K562 (cell line): ENCODE measurements around the gene GXYLT2. TPM values are rescaled to one million over a fixed set of nuclear protein-coding genes. Genes with fewer than 3 reads are reported as not detected.

Experiments
- ATAC-seq: fragments of 200-7000 bp; cut with Tn5 transposase; 3 replicates; pipeline ENCODE4 v1.9.1; 2020; ENCODE audit warnings: moderate library complexity
- BruUV-seq: library from RNA; stranded (reverse); fragments of 400-500 nt; replicated peaks from 2 replicates; lab custom pipeline; 2021; lab: Mats Ljungman, UMichigan
- CTCF ChIA-PET: fragments of 300-600 bp; formaldehyde crosslinking; extraction: SDS; loops from one replicate; lab custom pipeline; 2021; ENCODE audit warnings: low intra/inter-chr PET ratio; lab: Yijun Ruan, JAX
- POLR2A ChIA-PET: fragments of 300-600, 350-650 bp; sonication (Branson Sonifier 250); formaldehyde crosslinking; extraction: SDS; loops from one replicate; lab custom pipeline; 2021; ENCODE audit warnings: antibody characterized with exemption, inconsistent platforms; lab: Yijun Ruan, JAX
- DNase-seq, 4 experiments: peaks; one replicate each; pipeline versions ENCODE4 v3.0.0 to v3.0.0-alpha.2; 2011 to 2018; ENCODE audit warnings: low spot score in 3 of 4, mixed read lengths in 3 of 4; ENCODE audit errors: extremely low read depth in 1 of 4
- FAIRE-seq: peaks from 2 replicates; lab custom pipeline; 2011; peaks lifted over from hg19 to GRCh38; lab: Jason Lieb, UNC
- H2AFZ ChIP-seq: 2 replicates; pipeline ENCODE4 v1.6.0; 2011; ENCODE audit warnings: low read depth, low read length, control low read depth, inconsistent platforms
- H3K27ac ChIP-seq: fragments of 200-600 bp; 3 replicates; pipeline ENCODE4 v1.8.0; 2011; ENCODE audit warnings: low read depth, mild to moderate bottlenecking, control low read depth, inconsistent platforms, low read length, moderate library complexity, mixed read lengths; ENCODE audit errors: extremely low read depth
- H3K27me3 ChIP-seq, 2 experiments: fragments of 300-600 bp in 1 of 2; 2 replicates in 1 of 2; 3 replicates in 1 of 2; pipeline versions ENCODE4 v1.6.0 to v1.8.0; 2011; ENCODE audit warnings: inconsistent platforms in 2 of 2, low read length in 2 of 2, mild to moderate bottlenecking in 1 of 2, mixed read lengths in 1 of 2, moderate library complexity in 1 of 2; ENCODE audit not compliant: control insufficient read depth in 2 of 2, insufficient read depth in 2 of 2
- H3K36me3 ChIP-seq: fragments of 300-600 bp; 3 replicates; pipeline ENCODE4 v1.8.0; 2011; ENCODE audit warnings: mild to moderate bottlenecking, low read length, inconsistent platforms; ENCODE audit not compliant: control insufficient read depth, insufficient read depth
- H3K4me1 ChIP-seq, 2 experiments: fragments of 200-600 bp in 1 of 2; replicated peaks in 1 of 2; 2 replicates in 1 of 2; 3 replicates in 1 of 2; pipeline versions ENCODE4 v1.5.1 to v1.8.0; 2011; ENCODE audit warnings: inconsistent platforms in 2 of 2, low read length in 2 of 2, mild to moderate bottlenecking in 1 of 2, mixed read lengths in 1 of 2, moderate library complexity in 1 of 2; ENCODE audit not compliant: control insufficient read depth in 2 of 2, insufficient read depth in 2 of 2
- H3K4me2 ChIP-seq: 2 replicates; pipeline ENCODE4 v1.6.1; 2011; ENCODE audit warnings: low read length, control low read depth, inconsistent platforms, mixed read lengths; ENCODE audit not compliant: insufficient read depth
- H3K4me3 ChIP-seq: fragments of 200-600 bp; sonication (generic), shearing (Covaris generic); 2 replicates; pipeline ENCODE4 v1.5.1; 2016; ENCODE audit warnings: control low read depth, inconsistent platforms
- H3K79me2 ChIP-seq: fragments of 200-600 bp; 3 replicates; pipeline ENCODE4 v1.8.0; 2011; ENCODE audit warnings: low read length, inconsistent platforms; ENCODE audit not compliant: control insufficient read depth, insufficient read depth
- H3K9ac ChIP-seq, 2 experiments: 2 replicates each; pipeline versions ENCODE4 v1.6.0 to v1.6.1; 2011; ENCODE audit warnings: low read depth in 2 of 2, low read length in 2 of 2, control low read depth in 1 of 2, inconsistent platforms in 1 of 2, mild to moderate bottlenecking in 1 of 2, mixed read lengths in 1 of 2; ENCODE audit not compliant: insufficient read depth in 1 of 2
- H3K9me1 ChIP-seq: one replicate; pipeline ENCODE4 v1.6.0; 2011; ENCODE audit warnings: inconsistent platforms, mild to moderate bottlenecking, low read length, moderate library complexity; ENCODE audit not compliant: control insufficient read depth, insufficient read depth
- H3K9me3 ChIP-seq: replicated peaks from 2 replicates; pipeline ENCODE4 v1.5.1; 2011; ENCODE audit warnings: low read depth, low read length, inconsistent platforms; ENCODE audit not compliant: control insufficient read depth, insufficient read depth
- H4K20me1 ChIP-seq: replicated peaks from 2 replicates; pipeline ENCODE4 v1.6.1; 2011; ENCODE audit warnings: low read length, inconsistent platforms, mixed read lengths; ENCODE audit not compliant: control insufficient read depth, insufficient read depth
- CEBPB ChIP-seq: fragments of 450-650 bp; IDR thresholded peaks from 2 replicates; pipeline ENCODE4 v1.6.1; 2016; ENCODE audit warnings: missing genetic modification characterization, missing compliant biosample characterization
- ESRRA ChIP-seq: fragments of 450-650 bp; IDR thresholded peaks from 2 replicates; pipeline ENCODE4 v1.6.1; 2014; ENCODE audit warnings: low read depth, mild to moderate bottlenecking, moderate library complexity, borderline replicate concordance
- MCM2 ChIP-seq: fragments of 450-650 bp; IDR thresholded peaks from 2 replicates; pipeline ENCODE4 v1.6.1; 2017; ENCODE audit warnings: low read depth, mild to moderate bottlenecking
- REST ChIP-seq, 2 experiments: fragments of 450-650 bp; formaldehyde crosslinking in 1 of 2; IDR thresholded peaks; 2 replicates each; pipeline versions ENCODE4 v1.4.0 to v1.6.1; 2014 to 2020; ENCODE audit warnings: mild to moderate bottlenecking in 2 of 2, borderline replicate concordance in 1 of 2, low read depth in 1 of 2
- TBP ChIP-seq: optimal IDR thresholded peaks from 2 replicates; pipeline ENCODE3; 2011; ENCODE audit warnings: low read depth, low read length, improper control_type of control experiment
- TFE3 ChIP-seq: fragments of 450-650 bp; formaldehyde crosslinking; IDR thresholded peaks from 2 replicates; pipeline ENCODE4 v1.4.0; 2020; ENCODE audit warnings: mild to moderate bottlenecking, mixed read lengths
- ZSCAN29 ChIP-seq: fragments of 450-650 bp; IDR thresholded peaks from 2 replicates; pipeline ENCODE4 v1.6.1; 2017
- WGBS: fragments of 100-300 bp; shearing (Covaris generic); methylation state at CpG from one replicate; pipeline ENCODE4 v1.1.6; 2016; ENCODE audit warnings: low coverage, mixed read lengths; ENCODE audit not compliant: insufficient coverage; ENCODE audit errors: missing lambda C conversion rate; 5-methylcytosine and 5-hydroxymethylcytosine counted together
- in situ Hi-C: fragments of 300-500 bp; cut with MboI; formaldehyde crosslinking; loops from 4 replicates; pipeline ENCODE4 v1.15.0; 2018; ENCODE audit warnings: inconsistent platforms, mixed read lengths
- intact Hi-C: fragments of 100-400 bp; cut with micrococcal nuclease; formaldehyde crosslinking; loops from 2 replicates; pipeline ENCODE4 v1.14.2; 2022
- polyA plus RNA-seq, 8 experiments: library from polyadenylated mRNA; depleted of rRNA in 4 of 8; stranded (reverse) in 5 of 8; unstranded in 3 of 8; fragments of >200 nt; fragmentation: Nextera tagmentation in 2 of 8; fragmentation: Illumina TruSeq in 1 of 8; extraction: Ambion mirVana in 2 of 8; extraction: Trizol in 1 of 8; gene quantifications; 2 replicates each; pipeline versions ENCODE4 v1.2.1 to v1.2.3, GENCODE V29; 2011 to 2014; ENCODE audit warnings: inconsistent platforms in 1 of 8, missing spikeins in 1 of 8
- total RNA-seq, 7 experiments: library from RNA; depleted of rRNA in 6 of 7; stranded (reverse); fragments of >200 nt in 6 of 7; fragmentation: Illumina TruSeq in 2 of 7; extraction: Trizol in 2 of 7; gene quantifications; 2 replicates each; pipeline versions ENCODE4 v1.2.1 to v1.2.3, GENCODE V29; 2011 to 2021; ENCODE audit warnings: low replicate concordance in 1 of 7
- TF ChIP-seq, protein P1 (sequence below), 2 experiments: fragments of 450-650 bp; conservative IDR thresholded peaks; 2 replicates each; pipeline ENCODE4 v1.6.1; 2017; ENCODE audit warnings: mild to moderate bottlenecking in 2 of 2, moderate library complexity in 2 of 2

The GXYLT2 gene
- total and polyA plus RNA-seq, 9 of the 15 experiments (the other 6 are each of a cell fraction or from before 2014, with no cell fraction given), result 0.71 to 6.0 (median 3.3) TPM

- Histone ChIP-seq H3K4me3 (peak overlapping the region; percentile 48), H3K4me1 (peaks cover 4 to 25% of the 10 kb centered on the region in 2 experiments; a peak in 3 of 5 replicates), H3K9ac (peak overlapping the region; percentile 67 to 85), H3K4me2 (peak overlapping the region; percentile 96), H3K36me3 (no peaks in the 10 kb centered on the region), H3K79me2 (no peaks in the 10 kb centered on the region), H3K27me3 (no peaks in the 10 kb centered on the region), H4K20me1 (no peaks in the 10 kb centered on the region), H3K9me3 (no peaks in the 10 kb centered on the region), H2AFZ (peak overlapping the region; percentile 99), H3K9me1 (no peaks in the 10 kb centered on the region), H3K27ac (peak overlapping the region; percentile 52; the same call in 2 of the 3 replicates)
- TF ChIP-seq CEBPB (tag), result no peak
- TF ChIP-seq TFE3, result 0 out of 2 replicates have a peak, but pooled peaks have one; percentile 40
- TF ChIP-seq MCM2, result no peak
- no peak for TF ChIP-seq ESRRA
- TF ChIP-seq, protein P1, sequence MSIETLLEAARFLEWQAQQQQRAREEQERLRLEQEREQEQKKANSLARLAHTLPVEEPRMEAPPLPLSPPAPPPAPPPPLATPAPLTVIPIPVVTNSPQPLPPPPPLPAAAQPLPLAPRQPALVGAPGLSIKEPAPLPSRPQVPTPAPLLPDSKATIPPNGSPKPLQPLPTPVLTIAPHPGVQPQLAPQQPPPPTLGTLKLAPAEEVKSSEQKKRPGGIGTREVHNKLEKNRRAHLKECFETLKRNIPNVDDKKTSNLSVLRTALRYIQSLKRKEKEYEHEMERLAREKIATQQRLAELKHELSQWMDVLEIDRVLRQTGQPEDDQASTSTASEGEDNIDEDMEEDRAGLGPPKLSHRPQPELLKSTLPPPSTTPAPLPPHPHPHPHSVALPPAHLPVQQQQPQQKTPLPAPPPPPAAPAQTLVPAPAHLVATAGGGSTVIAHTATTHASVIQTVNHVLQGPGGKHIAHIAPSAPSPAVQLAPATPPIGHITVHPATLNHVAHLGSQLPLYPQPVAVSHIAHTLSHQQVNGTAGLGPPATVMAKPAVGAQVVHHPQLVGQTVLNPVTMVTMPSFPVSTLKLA (conservative IDR thresholded peaks at IDR 0.05), result peak in 1 of 2 experiments; percentile 31; a peak in 1 of 4 replicates
- TF ChIP-seq TBP, result peak; percentile 21
- no peak for TF ChIP-seq REST (IDR thresholded peaks at IDR 0.05; ENCODE audit: borderline replicate concordance)
- TF ChIP-seq REST (CRISPR knock-in tag; IDR thresholded peaks at IDR 0.05; ENCODE audit: low read depth), result no peak
- TF ChIP-seq ZSCAN29, result no peak
- TSS peak; percentile 70 for BruUV-seq
- ChIA-PET CTCF (no interaction called here), POLR2A (interaction anchor here (0.9 to 3.0 kb wide), 2 partner anchors 10 to 11 kb away, joined by 3 to 13 read pairs; no protein-coding TSS in a partner anchor)
- peak in 1 of 4 experiments; percentile 27 for DNase-seq
- intact Hi-C loops, result loop anchor here (5.0 kb wide), 3 partner anchors 40 to 110 kb away; partner anchors contain the start of genes PPP4R2 and SHQ1
- WGBS, result 3% methylated on average over 7 of the region's 7 CpGs
- FAIRE-seq, result peak; percentile 67
- ATAC-seq, result no peak
- in situ Hi-C loops, result no loop called here
Observed at GRCh38 chr3:72887343-72887704, 522 bp upstream of the GXYLT2 start.
